LNCaP clone FGC (cell line): ENCODE results near the gene CYP27C1.

Experiments used
- DNase-seq: peaks from one replicate; pipeline ENCODE4 v3.0.0-alpha.2; 2011; ENCODE audit warnings: low read depth
- H3K4me3 ChIP-seq: 2 replicates; pipeline ENCODE4 v1.5.1; 2011; ENCODE audit warnings: mild to moderate bottlenecking, low read depth, low read length, control low read depth
- TF ChIP-seq, protein P1 (sequence below): IDR thresholded peaks from 2 replicates; pipeline ENCODE4 v1.5.1; 2012; ENCODE audit warnings: mild to moderate bottlenecking; ENCODE audit not compliant: control insufficient read depth, insufficient read depth; ENCODE audit errors: extremely low read depth

Gene CYP27C1

GRCh38 chr2:127155947-127156346 is 64.2 kb downstream of the CYP27C1 start:
- H3K4me3 ChIP-seq = no peak overlapping the region
- DNase-seq = no peak
- TF ChIP-seq, protein P1, sequence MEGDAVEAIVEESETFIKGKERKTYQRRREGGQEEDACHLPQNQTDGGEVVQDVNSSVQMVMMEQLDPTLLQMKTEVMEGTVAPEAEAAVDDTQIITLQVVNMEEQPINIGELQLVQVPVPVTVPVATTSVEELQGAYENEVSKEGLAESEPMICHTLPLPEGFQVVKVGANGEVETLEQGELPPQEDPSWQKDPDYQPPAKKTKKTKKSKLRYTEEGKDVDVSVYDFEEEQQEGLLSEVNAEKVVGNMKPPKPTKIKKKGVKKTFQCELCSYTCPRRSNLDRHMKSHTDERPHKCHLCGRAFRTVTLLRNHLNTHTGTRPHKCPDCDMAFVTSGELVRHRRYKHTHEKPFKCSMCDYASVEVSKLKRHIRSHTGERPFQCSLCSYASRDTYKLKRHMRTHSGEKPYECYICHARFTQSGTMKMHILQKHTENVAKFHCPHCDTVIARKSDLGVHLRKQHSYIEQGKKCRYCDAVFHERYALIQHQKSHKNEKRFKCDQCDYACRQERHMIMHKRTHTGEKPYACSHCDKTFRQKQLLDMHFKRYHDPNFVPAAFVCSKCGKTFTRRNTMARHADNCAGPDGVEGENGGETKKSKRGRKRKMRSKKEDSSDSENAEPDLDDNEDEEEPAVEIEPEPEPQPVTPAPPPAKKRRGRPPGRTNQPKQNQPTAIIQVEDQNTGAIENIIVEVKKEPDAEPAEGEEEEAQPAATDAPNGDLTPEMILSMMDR = no peak

GRCh38 chr2:127155028-127155581 is 65.0 kb downstream of the CYP27C1 start:
- TF ChIP-seq, protein P1 = no peak
- H3K4me3 ChIP-seq = no peak overlapping the region
- DNase-seq = no peak

DNA sequence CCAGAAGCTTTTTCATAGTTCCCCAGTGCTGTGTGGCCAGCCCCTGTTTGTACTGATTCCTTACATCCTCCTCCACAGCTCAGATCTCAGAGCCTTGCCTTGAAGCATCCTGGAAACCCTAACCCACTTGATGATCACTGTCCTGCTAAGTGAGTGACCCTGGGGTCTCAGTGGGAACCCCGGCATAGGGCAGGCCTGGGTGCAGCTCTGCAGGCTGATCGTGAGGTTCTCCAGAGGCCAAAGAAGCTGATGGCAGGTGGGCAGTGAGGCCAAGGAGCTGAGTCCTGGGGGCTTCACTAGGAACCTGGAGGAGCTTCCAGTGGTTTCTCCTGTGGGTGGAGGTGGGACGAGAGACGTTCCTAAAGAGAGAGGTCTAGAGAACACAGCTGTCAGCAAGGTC is 65.7 kb downstream of the CYP27C1 start:
- TF ChIP-seq, protein P1 = no peak
- no peak overlapping the region for H3K4me3 ChIP-seq

DNA sequence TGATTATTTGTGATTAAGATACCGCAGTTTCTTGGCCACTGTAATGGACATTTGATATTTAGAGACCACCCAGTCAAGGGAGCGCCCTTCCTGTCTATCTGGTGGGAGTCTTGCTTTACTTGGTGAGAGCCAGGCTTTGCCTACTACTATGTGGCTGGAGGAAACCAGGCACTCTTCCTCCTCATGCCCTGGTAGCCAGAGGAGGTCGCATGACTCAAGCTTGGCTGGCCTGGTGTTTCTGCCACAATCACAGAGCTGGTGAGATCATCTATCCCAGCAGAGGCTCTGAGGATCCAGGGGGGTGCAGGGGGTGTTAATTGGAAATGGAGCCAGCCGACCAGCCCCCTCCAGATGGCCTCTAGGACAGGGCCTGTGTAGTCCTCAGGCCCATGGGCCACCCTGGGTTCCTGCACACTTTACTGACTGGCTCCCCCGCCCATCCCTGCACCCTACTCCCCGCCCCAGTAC is 66.4 kb downstream of the CYP27C1 start:
- no peak for DNase-seq
- TF ChIP-seq, protein P1 = no peak

More for the DNA sequence above, 65.7 kb downstream of the CYP27C1 start:
- no peak for DNase-seq

DNA sequence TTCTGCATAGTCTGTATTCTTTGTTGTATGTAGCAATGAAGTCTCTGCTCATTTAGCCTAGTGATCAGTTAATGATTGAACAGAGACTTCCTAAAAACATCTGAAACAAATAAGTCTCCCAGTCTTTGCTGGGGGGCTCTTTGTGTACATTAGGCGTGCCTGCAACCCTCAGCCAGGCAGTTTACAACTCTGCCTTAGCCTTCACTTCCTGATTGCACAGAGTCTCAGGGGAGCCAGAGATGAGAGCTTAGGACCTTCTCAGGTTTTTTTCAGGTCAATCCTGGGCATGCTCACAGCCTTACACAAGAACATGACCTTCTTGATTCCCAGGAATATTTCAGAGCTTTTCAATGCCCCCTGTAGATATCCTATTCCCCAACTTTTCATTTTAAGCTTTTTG is 69.1 kb downstream of the CYP27C1 start:
- DNase-seq = no peak
- no peak overlapping the region for H3K4me3 ChIP-seq
- TF ChIP-seq, protein P1 = no peak

More for the DNA sequence above, 66.4 kb downstream of the CYP27C1 start:
- H3K4me3 ChIP-seq = no peak overlapping the region

GRCh38 chr2:127149384-127149783 is 70.7 kb downstream of the CYP27C1 start:
- TF ChIP-seq, protein P1 = no peak
- DNase-seq = no peak
- no peak overlapping the region for H3K4me3 ChIP-seq

GRCh38 chr2:127146820-127147502 is 73.1 kb downstream of the CYP27C1 start:
- no peak overlapping the region for H3K4me3 ChIP-seq
- TF ChIP-seq, protein P1 = no peak
- DNase-seq = no peak
